Keratinocyte (primary cell): ENCODE data around the gene MED15. TPM values are rescaled to one million over a fixed set of nuclear protein-coding genes. Genes with fewer than 3 reads are reported as not detected.

Experiments
- DNase-seq: peaks from one replicate; pipeline ENCODE4 v3.0.0-alpha.2; 2011; ENCODE audit warnings: low read depth, missing footprints, low spot score
- FAIRE-seq: peaks from 2 replicates; lab custom pipeline; 2011; peaks lifted over from hg19 to GRCh38; lab: Jason Lieb, UNC
- H2AFZ ChIP-seq: 2 replicates; pipeline ENCODE4 v1.6.0; 2012; ENCODE audit warnings: low read length, control low read depth, inconsistent platforms; ENCODE audit not compliant: control insufficient read depth
- H3K27ac ChIP-seq: 2 replicates; pipeline ENCODE4 v1.5.1; 2011; ENCODE audit warnings: low read length; ENCODE audit not compliant: control insufficient read depth, insufficient read depth
- H3K27me3 ChIP-seq: 3 replicates; pipeline ENCODE4 v1.6.0; 2011; ENCODE audit warnings: low read length; ENCODE audit not compliant: control insufficient read depth, insufficient read depth; ENCODE audit errors: extremely low read depth
- H3K36me3 ChIP-seq, 2 experiments: 2 replicates in 1 of 2; 3 replicates in 1 of 2; pipeline ENCODE4 v1.5.1; 2011; ENCODE audit warnings: low read length in 2 of 2, mild to moderate bottlenecking in 1 of 2; ENCODE audit not compliant: control insufficient read depth in 2 of 2, insufficient read depth in 2 of 2; ENCODE audit errors: extremely low read depth in 1 of 2
- H3K4me1 ChIP-seq: 3 replicates; pipeline ENCODE4 v1.5.1; 2011; ENCODE audit warnings: low read length; ENCODE audit not compliant: control insufficient read depth, insufficient read depth; ENCODE audit errors: extremely low read depth
- H3K4me2 ChIP-seq: 3 replicates; pipeline ENCODE4 v1.6.0; 2011; ENCODE audit warnings: low read depth, low read length; ENCODE audit not compliant: control insufficient read depth, insufficient read depth; ENCODE audit errors: extremely low read depth
- H3K4me3 ChIP-seq, 3 experiments: fragments of 200-600 bp in 1 of 3; sonication (generic) in 1 of 3; 2 replicates in 2 of 3; 3 replicates in 1 of 3; pipeline ENCODE4 v1.5.1; 2011 to 2016; ENCODE audit warnings: low read length in 3 of 3, mild to moderate bottlenecking in 3 of 3, control low read depth in 2 of 3, inconsistent platforms in 1 of 3, low read depth in 1 of 3, mixed read lengths in 1 of 3, mixed run types in 1 of 3, moderate library complexity in 1 of 3; ENCODE audit not compliant: control insufficient read depth in 2 of 3, insufficient read depth in 2 of 3; ENCODE audit errors: extremely low read depth in 1 of 3
- H3K79me2 ChIP-seq: 2 replicates; pipeline ENCODE4 v1.6.0; 2012; ENCODE audit warnings: low read length; ENCODE audit not compliant: control insufficient read depth, insufficient read depth
- H3K9ac ChIP-seq: 3 replicates; pipeline ENCODE4 v1.6.0; 2011; ENCODE audit warnings: low read length; ENCODE audit not compliant: control insufficient read depth, insufficient read depth; ENCODE audit errors: extremely low read depth
- H3K9me1 ChIP-seq: 3 replicates; pipeline ENCODE4 v1.6.0; 2011; ENCODE audit warnings: low read length; ENCODE audit not compliant: control insufficient read depth, insufficient read depth; ENCODE audit errors: extremely low read depth
- H3K9me3 ChIP-seq: 2 replicates; pipeline ENCODE4 v1.5.1; 2012; ENCODE audit warnings: low read depth, low read length; ENCODE audit not compliant: control insufficient read depth
- H4K20me1 ChIP-seq: 3 replicates; pipeline ENCODE4 v1.6.0; 2011; ENCODE audit warnings: low read length; ENCODE audit not compliant: control insufficient read depth, insufficient read depth; ENCODE audit errors: extremely low read depth
- EZH2 ChIP-seq: IDR thresholded peaks from one replicate; pipeline ENCODE4 v1.6.1; 2012; ENCODE audit warnings: inconsistent platforms, mild to moderate bottlenecking, low read length, moderate library complexity
- dilution Hi-C: fragments of 300-500 bp; cut with MboI; formaldehyde crosslinking; loops from one replicate; pipeline ENCODE4 v1.7.0; 2020; ENCODE audit warnings: low sequenced_read_pairs; ENCODE audit not compliant: extremely low pct_ligation_motif_present
- polyA plus RNA-seq, 5 experiments: library from polyadenylated mRNA; depleted of rRNA in 3 of 5; stranded (reverse) in 3 of 5; stranded (forward) in 1 of 5; unstranded in 1 of 5; fragments of >200 nt; gene quantifications; 1 replicate in 1 of 5; 2 replicates in 3 of 5; 3 replicates in 1 of 5; pipeline versions ENCODE4 v1.2.1 to v1.2.3, GENCODE V29; 2011 to 2012; ENCODE audit warnings: missing spikeins in 2 of 5, low read depth in 1 of 5, low replicate concordance in 1 of 5
- TF ChIP-seq, protein P1 (sequence below), 3 experiments: IDR thresholded peaks in 1 of 3; conservative IDR thresholded peaks in 1 of 3; optimal IDR thresholded peaks in 1 of 3; 2 replicates in 2 of 3; 3 replicates in 1 of 3; pipeline versions ENCODE3 to v1.5.1; 2011; ENCODE audit warnings: low read length in 3 of 3, mild to moderate bottlenecking in 3 of 3, moderate library complexity in 2 of 3, control low read depth in 1 of 3, inconsistent platforms in 1 of 3; ENCODE audit not compliant: insufficient read depth in 2 of 3; ENCODE audit errors: extremely low read depth in 1 of 3

Gene MED15
- polyA plus RNA-seq, 1 donor (not counting 4 experiments of a cell fraction or from before 2014, with no cell fraction given), result 24.9 TPM

DNA sequence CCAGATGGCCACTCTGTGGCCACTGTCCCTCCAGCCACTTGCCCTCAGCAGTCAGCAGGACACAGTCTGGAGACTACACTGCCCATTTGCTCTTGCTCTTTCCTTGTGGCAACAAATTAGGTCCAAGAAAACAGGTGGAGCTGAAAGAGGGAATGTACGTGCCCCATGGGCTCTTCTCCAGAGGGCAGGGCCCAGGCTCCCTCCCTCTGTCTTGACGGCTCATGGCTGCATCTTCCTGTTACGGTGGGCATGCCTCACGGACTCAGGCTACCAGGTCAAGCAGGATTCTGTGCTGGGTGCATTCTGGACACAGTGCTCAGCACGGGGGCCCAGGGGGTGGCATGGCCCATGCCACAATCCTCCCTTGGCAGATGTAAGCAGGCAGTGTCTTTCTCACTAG lies 71.3 kb downstream of the MED15 start:
- no peaks in the 10 kb centered on the region for H3K9me1 ChIP-seq
- no peak for TF ChIP-seq EZH2
- TF ChIP-seq, protein P1, sequence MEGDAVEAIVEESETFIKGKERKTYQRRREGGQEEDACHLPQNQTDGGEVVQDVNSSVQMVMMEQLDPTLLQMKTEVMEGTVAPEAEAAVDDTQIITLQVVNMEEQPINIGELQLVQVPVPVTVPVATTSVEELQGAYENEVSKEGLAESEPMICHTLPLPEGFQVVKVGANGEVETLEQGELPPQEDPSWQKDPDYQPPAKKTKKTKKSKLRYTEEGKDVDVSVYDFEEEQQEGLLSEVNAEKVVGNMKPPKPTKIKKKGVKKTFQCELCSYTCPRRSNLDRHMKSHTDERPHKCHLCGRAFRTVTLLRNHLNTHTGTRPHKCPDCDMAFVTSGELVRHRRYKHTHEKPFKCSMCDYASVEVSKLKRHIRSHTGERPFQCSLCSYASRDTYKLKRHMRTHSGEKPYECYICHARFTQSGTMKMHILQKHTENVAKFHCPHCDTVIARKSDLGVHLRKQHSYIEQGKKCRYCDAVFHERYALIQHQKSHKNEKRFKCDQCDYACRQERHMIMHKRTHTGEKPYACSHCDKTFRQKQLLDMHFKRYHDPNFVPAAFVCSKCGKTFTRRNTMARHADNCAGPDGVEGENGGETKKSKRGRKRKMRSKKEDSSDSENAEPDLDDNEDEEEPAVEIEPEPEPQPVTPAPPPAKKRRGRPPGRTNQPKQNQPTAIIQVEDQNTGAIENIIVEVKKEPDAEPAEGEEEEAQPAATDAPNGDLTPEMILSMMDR (optimal IDR thresholded peaks at IDR 0.05 in 1 of 3, IDR thresholded peaks at IDR 0.05 in 1 of 3, conservative IDR thresholded peaks at IDR 0.05 in 1 of 3; ENCODE audit: extremely low read depth in 1 of 3, insufficient read depth in 2 of 3, low read length in 3 of 3), result no peak
- H3K9me3 ChIP-seq, result no peaks in the 10 kb centered on the region
- H3K36me3 ChIP-seq, result peaks cover 64 to 66% of the 10 kb centered on the region in 2 experiments
- peaks cover 48% of the 10 kb centered on the region for H3K79me2 ChIP-seq
- no peaks in the 10 kb centered on the region for H3K27me3 ChIP-seq
- peaks cover 12% of the 10 kb centered on the region for H4K20me1 ChIP-seq
- H3K4me3 ChIP-seq, result no peak overlapping the region
- FAIRE-seq (no peak), DNase-seq (no peak)
- no peak overlapping the region for H2AFZ ChIP-seq
- peaks cover 2% of the 10 kb centered on the region for H3K4me1 ChIP-seq
- no peak overlapping the region for H3K4me2 ChIP-seq
- H3K9ac ChIP-seq, result no peak overlapping the region
- dilution Hi-C loops, result no loop called here
- no peak overlapping the region for H3K27ac ChIP-seq

DNA sequence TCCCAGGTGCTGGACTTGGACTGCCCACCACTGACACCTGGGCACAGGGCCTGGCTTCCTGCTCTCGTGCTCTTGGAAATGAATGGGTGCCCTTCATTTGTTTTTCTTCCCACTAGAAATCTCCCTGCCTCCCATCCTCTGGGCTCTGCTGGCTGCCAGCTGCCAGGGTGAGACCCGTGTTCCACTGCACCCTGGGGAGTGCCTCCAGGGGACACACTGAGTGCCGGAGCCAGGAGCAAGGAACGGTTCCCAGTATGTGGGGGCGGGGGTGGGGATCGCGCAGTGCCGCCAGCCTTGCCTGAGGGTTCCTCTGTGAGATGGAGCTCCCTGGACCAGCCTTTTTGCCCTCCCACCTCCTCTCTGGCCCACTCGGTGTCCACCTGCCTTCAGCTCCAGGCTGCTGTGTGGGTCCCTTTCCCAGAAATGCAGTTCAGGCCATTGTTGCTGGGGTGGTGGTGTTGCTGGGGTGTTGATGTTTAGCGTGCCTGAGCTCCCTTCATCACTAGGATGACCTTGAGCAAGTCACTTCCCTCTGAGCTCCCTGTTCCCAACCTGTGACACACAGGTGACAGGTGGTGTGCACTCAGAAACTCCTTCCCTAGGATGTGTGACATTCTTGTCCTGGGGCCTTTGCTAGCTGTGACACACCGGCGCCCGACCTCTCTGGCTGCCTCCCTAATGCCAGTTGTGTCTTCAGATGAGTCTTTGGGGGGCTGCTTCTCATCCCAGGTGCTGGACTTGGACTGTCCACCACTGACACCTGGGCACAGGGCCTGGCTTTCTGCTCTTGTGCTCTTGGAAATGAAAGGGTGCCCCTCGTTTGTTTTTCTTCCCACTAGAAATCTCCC lies 72.1 kb downstream of the MED15 start:
- dilution Hi-C loops, result no loop called here
- Histone ChIP-seq H3K9me3 (no peaks in the 10 kb centered on the region), H2AFZ (no peak overlapping the region), H3K4me1 (peaks cover 8% of the 10 kb centered on the region), H3K9ac (no peak overlapping the region), H3K4me2 (no peak overlapping the region), H3K27ac (no peak overlapping the region), H3K4me3 (no peak overlapping the region), H3K36me3 (peaks cover 64 to 66% of the 10 kb centered on the region in 2 experiments), H4K20me1 (peaks cover 12% of the 10 kb centered on the region), H3K9me1 (no peaks in the 10 kb centered on the region), H3K27me3 (no peaks in the 10 kb centered on the region), H3K79me2 (peaks cover 43% of the 10 kb centered on the region)
- DNase-seq (no peak), FAIRE-seq (no peak)
- no peak for TF ChIP-seq EZH2
- TF ChIP-seq, protein P1 (optimal IDR thresholded peaks at IDR 0.05 in 1 of 3, IDR thresholded peaks at IDR 0.05 in 1 of 3, conservative IDR thresholded peaks at IDR 0.05 in 1 of 3; ENCODE audit: extremely low read depth in 1 of 3, insufficient read depth in 2 of 3, low read length in 3 of 3), result no peak
